Measurements from ENCODE around the gene SARDH. TPM values are rescaled to one million over a fixed set of nuclear protein-coding genes. Genes with fewer than 3 reads are reported as not detected.

The SARDH gene
- total RNA-seq, 1 donor from 2014 or later, result 12.9 TPM

- Mint-ChIP-seq H3K4me1 (peaks cover 18% of the 10 kb centered on the region), H3K4me3 (no peak overlapping the region), H3K27ac (no peak overlapping the region), H3K9me3 (no peaks in the 10 kb centered on the region), H3K36me3 (no peaks in the 10 kb centered on the region), H3K27me3 (ENCODE audit: low read depth) (peaks cover 15% of the 10 kb centered on the region)
- DNase-seq (ENCODE audit: low spot score in 2 of 2, unreplicated experiment in 2 of 2), result no peak
- TF ChIP-seq CTCF (IDR thresholded peaks at IDR 0.05; ENCODE audit: unreplicated experiment), result no peak
These were observed 103.1 kb downstream of the SARDH start for GRCh38 chr9:133635098-133635497.

DNA sequence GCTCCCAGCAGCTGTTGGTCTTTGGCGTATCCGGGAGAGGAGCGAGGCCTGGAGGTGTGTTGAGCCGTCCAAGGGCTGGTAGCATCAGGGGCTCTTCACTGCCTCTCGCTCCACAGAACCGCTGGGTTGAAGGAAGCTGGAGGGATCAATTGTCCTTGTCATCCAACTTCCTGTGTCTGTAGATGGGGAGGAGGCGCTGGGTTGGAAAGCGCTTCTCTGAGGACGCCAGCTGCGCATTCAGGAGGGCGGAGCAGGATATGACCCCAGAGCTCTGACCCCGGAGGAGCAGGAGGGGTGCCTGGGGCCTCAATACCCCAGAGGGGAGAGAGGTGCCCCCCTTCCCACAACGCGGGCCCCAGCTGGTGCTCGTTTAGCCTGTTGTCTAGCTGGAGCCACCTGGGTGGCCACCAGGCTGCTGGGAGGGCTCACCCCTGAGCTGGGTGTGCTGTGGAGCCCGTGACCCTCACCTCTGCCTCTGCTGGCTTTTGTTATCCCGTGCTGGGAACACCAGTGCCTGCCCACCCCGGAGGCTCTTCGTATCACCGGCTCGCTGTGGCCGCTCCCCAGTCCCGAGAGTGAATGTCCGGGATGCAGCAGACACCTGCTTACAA is 104.0 kb downstream of the SARDH start:
- Mint-ChIP-seq H3K27ac (peak overlapping the region; percentile 8), H3K9me3 (no peaks in the 10 kb centered on the region), H3K4me1 (peaks cover 18% of the 10 kb centered on the region), H3K27me3 (ENCODE audit: low read depth) (peaks cover 15% of the 10 kb centered on the region), H3K4me3 (no peak overlapping the region), H3K36me3 (no peaks in the 10 kb centered on the region)
- TF ChIP-seq CTCF (IDR thresholded peaks at IDR 0.05; ENCODE audit: unreplicated experiment), result no peak
- no peak for DNase-seq (ENCODE audit: low spot score in 2 of 2, unreplicated experiment in 2 of 2)

- H3K4me3 Mint-ChIP-seq, result no peak overlapping the region
- no peak for TF ChIP-seq CTCF (IDR thresholded peaks at IDR 0.05; ENCODE audit: unreplicated experiment)
- H3K27ac Mint-ChIP-seq, result peak overlapping the region; percentile 8
- H3K36me3 Mint-ChIP-seq, result no peaks in the 10 kb centered on the region
- H3K9me3 Mint-ChIP-seq, result no peaks in the 10 kb centered on the region
- DNase-seq (ENCODE audit: low spot score in 2 of 2, unreplicated experiment in 2 of 2), result no peak
- H3K4me1 Mint-ChIP-seq, result peaks cover 18% of the 10 kb centered on the region
- peaks cover 15% of the 10 kb centered on the region for H3K27me3 Mint-ChIP-seq (ENCODE audit: low read depth)
These were observed 104.5 kb downstream of the SARDH start for GRCh38 chr9:133633681-133634080.

GRCh38 chr9:133632806-133633680 is 105.1 kb downstream of the SARDH start:
- no peaks in the 10 kb centered on the region for H3K9me3 Mint-ChIP-seq
- no peak for DNase-seq (ENCODE audit: low spot score in 2 of 2, unreplicated experiment in 2 of 2)
- H3K27ac Mint-ChIP-seq, result no peak overlapping the region
- H3K4me1 Mint-ChIP-seq, result peaks cover 18% of the 10 kb centered on the region
- no peak for TF ChIP-seq CTCF (IDR thresholded peaks at IDR 0.05; ENCODE audit: unreplicated experiment)
- peaks cover 11% of the 10 kb centered on the region for H3K27me3 Mint-ChIP-seq (ENCODE audit: low read depth)
- H3K4me3 Mint-ChIP-seq, result no peak overlapping the region
- H3K36me3 Mint-ChIP-seq, result no peaks in the 10 kb centered on the region

DNA sequence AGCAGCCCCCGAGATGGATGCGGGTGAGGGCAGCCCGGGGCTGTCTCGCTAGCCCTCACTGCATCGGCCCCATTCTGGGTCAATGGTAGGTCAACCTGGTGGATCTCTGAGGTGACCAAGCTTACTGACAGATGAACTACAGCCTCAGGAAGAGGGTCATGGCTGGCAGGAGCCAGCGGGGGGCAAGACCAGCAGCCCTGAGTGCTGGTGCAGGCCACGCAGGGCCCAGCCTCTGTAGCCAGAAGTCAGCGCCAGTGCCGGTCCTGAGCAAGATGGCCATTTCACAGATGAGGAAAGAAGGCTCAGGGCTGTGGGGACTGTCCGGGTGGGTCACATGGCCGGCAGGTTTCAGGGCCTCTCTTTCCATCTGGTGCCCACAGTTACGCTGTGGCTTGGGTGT is 107.0 kb downstream of the SARDH start:
- H3K4me3 Mint-ChIP-seq, result no peak overlapping the region
- peaks cover 18% of the 10 kb centered on the region for H3K27me3 Mint-ChIP-seq (ENCODE audit: low read depth)
- DNase-seq (ENCODE audit: low spot score in 2 of 2, unreplicated experiment in 2 of 2), result no peak
- peaks cover 18% of the 10 kb centered on the region for H3K4me1 Mint-ChIP-seq
- H3K36me3 Mint-ChIP-seq, result no peaks in the 10 kb centered on the region
- peaks cover 14% of the 10 kb centered on the region for H3K9me3 Mint-ChIP-seq
- H3K27ac Mint-ChIP-seq, result no peak overlapping the region
- no peak for TF ChIP-seq CTCF (IDR thresholded peaks at IDR 0.05; ENCODE audit: unreplicated experiment)

All from mesothelial cell of epicardium (in vitro differentiated cells).